Embryonic facial prominence (tissue), 1 donor: Measurements from ENCODE around the gene CCL16.

ENCODE experiments used
- DNase-seq: peaks from one replicate; pipeline ENCODE4 v3.0.0-alpha.2; 2016; ENCODE audit errors: extremely low spot score

CCL16 gene

GRCh38 chr17:35986643-35987042 is 5.3 kb upstream of the CCL16 start, which contains the start of gene CCL14:
Gene CCL14, minus strand, starts transcription at chr17:35986729. Its CDS starts 80 bp downstream, at chr17:35986649.
- DNase-seq: no peak

- no peak for DNase-seq
These were observed 2.8 kb upstream of the CCL16 start for GRCh38 chr17:35984140-35984539.

DNA sequence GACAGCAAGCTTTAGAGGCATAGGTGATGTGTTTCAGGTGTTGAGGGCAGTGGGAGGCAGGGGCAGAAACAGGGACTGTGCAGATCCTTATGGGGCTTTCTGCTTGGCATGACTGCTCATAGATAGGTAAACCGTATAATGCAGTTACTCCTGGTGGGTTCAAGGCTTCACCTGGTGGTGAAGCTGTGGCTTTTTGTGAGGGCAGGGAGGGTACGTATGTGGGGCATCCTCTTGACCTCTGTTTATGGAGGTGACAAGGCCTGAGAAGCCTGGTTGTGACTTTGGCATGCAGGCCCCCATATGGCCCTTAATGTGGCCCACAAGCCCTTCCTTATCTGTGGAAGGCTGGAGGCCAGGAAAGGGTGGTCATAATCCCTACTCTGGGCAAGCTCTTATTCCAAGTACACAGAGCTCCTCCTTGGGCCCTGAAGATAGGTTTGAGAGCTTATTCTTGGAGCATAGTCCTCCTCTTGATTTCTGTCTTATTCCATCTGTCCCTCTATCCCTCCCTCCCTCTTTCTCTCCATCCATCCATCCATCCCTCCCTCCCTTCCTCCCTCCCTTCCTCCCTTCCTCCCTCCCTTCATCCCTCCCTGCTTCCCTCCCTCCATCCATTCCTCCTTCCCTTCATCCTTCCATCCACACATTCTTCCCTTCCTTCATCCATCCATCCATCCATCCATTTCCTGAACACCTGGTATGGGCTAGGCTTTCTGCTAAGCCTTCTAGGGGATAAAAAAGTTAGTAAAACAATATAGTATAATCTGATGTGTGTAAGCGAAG is 1.3 kb upstream of the CCL16 start:
- DNase-seq: no peak

GRCh38 chr17:35981908-35982330 is 622 bp upstream of the CCL16 start:
- no peak for DNase-seq

DNA sequence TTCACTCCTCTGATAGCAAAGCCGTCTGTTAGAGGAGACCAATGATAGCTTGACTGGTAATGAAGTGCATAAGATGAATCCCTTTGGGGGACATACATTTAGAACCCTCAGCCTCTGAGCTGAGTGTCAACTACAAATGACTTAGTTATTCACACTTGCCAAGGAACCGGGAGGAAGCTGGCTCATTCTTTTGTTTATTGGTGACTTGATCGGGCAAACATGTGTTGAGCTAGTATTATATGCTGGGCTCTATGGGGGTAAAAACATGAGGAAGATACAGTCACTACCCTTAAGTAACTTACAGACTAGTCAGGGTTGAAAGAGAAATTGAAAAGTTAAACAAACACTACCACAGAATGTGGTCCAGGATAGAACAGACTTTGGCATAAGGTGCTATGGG is 3.0 kb downstream of the CCL16 start:
- no peak for DNase-seq

GRCh38 chr17:35977509-35977908 is 3.8 kb downstream of the CCL16 start:
- DNase-seq: no peak

GRCh38 chr17:35973333-35974260 is 7.7 kb downstream of the CCL16 start:
- DNase-seq: no peak

DNA sequence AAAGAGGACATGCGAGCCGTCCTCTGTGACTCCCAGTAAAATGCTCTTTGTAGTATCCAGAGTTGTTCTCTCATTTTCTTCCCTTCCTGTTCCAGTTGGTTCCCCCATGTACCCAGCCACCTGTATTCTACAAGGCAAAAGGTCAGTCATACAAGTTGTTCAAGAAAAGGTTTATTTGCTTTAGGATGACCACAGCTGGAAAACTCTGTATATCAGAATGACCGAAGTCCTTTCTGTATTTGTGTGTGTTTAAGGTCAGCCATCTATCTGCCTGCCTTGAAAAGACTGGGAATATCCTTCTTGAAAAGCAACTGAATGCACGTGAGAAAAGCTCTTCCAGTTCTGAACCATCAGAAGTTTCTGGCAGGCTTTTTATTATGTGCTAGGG is 8.4 kb downstream of the CCL16 start:
- no peak for DNase-seq

DNA sequence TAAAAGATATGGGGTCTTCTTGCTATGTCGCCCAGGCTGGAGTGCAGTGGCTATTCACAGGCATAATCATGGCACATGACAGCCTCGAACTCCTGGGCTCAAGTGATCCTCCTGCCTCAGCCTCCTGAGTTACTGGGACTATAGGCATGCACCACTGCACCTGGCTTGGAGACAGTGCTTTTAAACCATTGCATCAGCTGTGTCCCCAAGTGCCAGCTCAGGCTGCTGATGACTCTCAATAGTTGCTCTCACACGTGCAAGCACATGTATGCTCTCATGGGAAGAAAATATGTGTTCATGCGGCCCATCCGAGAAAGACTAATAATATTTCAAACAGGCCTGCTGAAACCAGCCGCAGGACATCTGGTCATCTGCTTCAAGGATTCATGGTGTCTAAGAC is 8.8 kb downstream of the CCL16 start:
- DNase-seq: no peak

DNA sequence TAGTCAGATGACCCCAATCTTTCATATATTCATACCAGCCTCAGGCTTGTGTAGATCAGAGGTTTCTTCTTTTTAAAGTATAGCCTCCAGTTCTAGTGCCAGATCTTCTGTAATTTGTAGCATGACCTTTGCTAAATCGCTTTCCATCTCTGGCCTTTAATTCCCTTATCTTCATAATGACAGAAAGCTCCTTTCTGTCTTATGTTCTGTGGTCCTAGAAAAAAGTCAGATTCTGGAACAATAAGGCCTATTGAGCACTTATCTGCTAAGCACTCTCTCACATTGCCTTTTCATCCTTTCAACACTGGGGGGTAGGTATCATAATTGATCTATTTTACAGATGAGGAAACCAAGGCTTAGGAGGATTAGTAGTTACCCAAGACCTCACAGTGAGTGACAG is 9.2 kb downstream of the CCL16 start:
- DNase-seq: no peak

GRCh38 chr17:35969558-35970380 is 11.5 kb downstream of the CCL16 start:
- peak; percentile 69 for DNase-seq

DNA sequence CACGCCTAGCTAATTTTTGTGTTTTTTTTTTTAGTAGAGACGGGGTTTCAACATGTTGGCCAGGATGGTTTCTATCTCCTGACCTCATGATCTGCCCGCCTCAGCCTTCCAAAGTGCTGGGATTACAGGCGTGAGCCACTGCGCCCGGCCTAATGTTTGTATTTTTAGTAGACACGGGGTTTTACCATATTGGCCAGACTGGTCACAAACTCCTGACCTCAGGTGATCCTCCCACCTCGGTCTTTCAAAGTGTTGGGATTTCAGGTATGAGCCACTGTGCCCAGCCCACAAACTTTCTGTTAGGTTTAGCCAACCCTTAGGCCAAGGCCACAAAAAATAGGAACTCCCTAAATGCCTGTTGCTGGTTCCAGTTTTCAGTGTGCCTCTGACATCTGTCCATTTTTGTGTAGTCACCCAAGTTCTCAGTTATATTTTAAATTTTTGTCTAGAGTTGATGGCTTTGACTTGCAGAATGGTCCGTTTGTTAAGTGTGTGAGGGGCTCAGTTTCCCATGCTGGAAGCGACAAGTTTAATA is 12.7 kb downstream of the CCL16 start:
- DNase-seq: no peak

GRCh38 chr17:35965272-35965671 is 16.0 kb downstream of the CCL16 start:
- no peak for DNase-seq

GRCh38 chr17:35963663-35964062 is 17.6 kb downstream of the CCL16 start:
- no peak for DNase-seq

DNA sequence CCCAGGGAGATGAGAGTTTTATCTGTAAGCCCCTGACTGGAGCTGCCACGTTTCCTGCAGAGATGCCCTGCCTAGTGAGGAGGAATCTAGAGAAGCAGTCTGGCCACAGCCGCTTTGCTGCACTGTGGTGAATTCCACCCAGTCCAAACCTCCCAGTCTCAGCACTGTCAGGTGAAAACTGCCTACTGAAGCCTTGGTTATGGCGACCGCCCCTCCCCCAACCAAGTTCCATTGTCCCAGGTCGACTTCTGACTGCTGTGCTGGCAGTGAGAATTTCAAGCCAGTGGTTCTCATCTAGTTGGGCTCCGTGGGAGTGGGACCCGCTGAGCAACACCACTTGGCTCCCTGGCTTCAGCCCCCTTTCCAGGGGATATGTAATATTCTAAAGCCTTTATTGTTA is 27.6 kb downstream of the CCL16 start:
- no peak for DNase-seq

GRCh38 chr17:35949401-35949800 is 31.9 kb downstream of the CCL16 start:
- no peak for DNase-seq

DNA sequence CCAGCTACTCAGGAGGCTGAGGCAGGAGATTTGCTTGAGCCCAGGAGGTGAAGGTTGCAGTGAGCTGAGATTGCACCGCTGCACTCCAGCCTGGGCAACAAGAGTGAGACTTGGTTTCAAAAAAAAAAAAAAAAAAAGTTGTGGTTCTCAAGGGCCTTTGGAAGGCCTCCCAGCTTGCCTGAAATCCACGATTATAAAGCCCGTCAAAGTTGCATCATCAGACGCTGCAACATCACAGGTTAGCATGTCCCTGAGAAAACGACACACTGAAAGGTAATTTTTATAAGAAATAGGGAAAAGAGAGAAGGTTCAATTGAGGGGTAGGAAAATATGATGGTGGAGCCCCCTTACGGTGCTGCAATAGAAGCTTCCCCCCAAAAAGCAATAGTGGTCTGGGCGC is 33.2 kb downstream of the CCL16 start:
- DNase-seq: no peak

- DNase-seq: no peak
These were observed 34.1 kb downstream of the CCL16 start for GRCh38 chr17:35947156-35947585.

DNA sequence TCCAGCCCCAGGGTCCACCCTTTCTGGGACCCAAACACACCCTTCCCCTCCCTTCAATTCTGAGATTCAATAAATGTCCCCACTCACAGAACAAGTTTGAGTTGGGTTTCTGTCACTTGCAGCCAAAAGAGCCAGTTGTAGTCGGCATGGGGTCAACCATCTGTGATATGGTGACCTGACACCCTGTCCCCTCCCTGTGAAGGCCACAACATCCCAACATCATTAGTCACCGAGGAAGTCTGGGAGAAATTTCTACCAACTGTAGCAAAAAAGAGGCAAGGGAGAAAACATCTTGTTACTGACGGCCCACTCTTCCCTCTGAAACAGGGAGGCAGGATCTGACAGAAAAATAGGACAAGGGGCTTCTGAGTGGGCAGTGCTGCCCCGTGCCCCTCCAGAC is 37.1 kb downstream of the CCL16 start:
- no peak for DNase-seq

- DNase-seq: no peak
These were observed 37.8 kb downstream of the CCL16 start, which contains the start of gene LYZL6 for GRCh38 chr17:35943537-35943936. Gene LYZL6, minus strand, starts transcription at chr17:35943713. Its CDS starts 4,357 bp downstream, at chr17:35939356.

DNA sequence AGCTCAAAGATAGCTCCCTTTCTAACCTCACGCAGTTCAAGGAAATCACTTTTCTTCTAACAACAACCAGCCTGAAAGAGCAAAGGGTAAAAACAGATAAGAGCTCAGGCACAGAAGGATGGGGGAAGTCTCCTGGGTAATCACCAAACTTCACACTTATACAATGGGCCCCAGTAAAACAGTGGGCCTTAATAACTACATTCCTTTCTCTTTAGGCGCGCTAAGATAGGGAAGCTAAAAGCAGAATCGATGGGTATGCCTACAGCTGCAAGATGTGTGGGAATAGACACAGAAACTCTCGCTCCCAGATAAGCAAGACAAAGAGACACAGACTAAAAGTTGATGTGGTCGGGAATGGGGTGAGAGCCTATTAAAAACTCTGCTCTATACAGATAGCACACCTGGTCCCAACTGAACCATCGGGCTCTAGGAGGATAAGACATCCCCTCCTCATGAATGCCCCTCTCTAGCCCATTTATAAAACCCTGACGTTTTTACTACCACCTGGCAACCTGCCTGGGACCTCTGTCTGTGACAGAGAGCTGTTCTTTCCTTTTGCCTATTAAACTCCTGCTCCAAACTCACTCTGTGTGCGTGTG is 38.6 kb downstream of the CCL16 start:
- no peak for DNase-seq
